CD4-positive, alpha-beta T cell treated with Interleukin-15 for 4 hours (primary cell): Measurements from ENCODE around the gene OR6C76.
"Not testable (repeated sequence)": the region's sequence is repeated elsewhere in the genome, so short reads cannot be mapped to it uniquely, and the experiment has no call there.

Experiments
- DNase-seq: peaks from one replicate; pipeline ENCODE4 v3.0.0-alpha.2; 2020; ENCODE audit warnings: low spot score

The OR6C76 gene

GRCh38 chr12:55425954-55426353 lies at the start of gene OR6C76:
TSS of gene OR6C76 (plus strand) at chr12:55426254. CDS start at chr12:55426254, 0 bp downstream.
- no peak for DNase-seq

GRCh38 chr12:55385891-55386290 lies 40.2 kb upstream of the OR6C76 start:
- no peak for DNase-seq

- no peak for DNase-seq
Measured at GRCh38 chr12:55392032-55392795, 33.8 kb upstream of the OR6C76 start.

- no peak for DNase-seq
Measured at GRCh38 chr12:55396326-55396725, 29.7 kb upstream of the OR6C76 start.

GRCh38 chr12:55400229-55400628 lies 25.8 kb upstream of the OR6C76 start, which contains the start of gene OR6C65:
TSS of gene OR6C65 (plus strand) at chr12:55400529. CDS start at chr12:55400529, 0 bp downstream.
- no peak for DNase-seq

GRCh38 chr12:55407866-55408265 lies 18.2 kb upstream of the OR6C76 start:
- DNase-seq, result no peak

GRCh38 chr12:55409133-55409532 lies 16.9 kb upstream of the OR6C76 start:
- not testable (repeated sequence) for DNase-seq

GRCh38 chr12:55412138-55412537 lies 13.9 kb upstream of the OR6C76 start:
- not testable (repeated sequence) for DNase-seq

GRCh38 chr12:55413498-55414388 lies 12.3 kb upstream of the OR6C76 start:
- not testable (repeated sequence) for DNase-seq

GRCh38 chr12:55414396-55414823 lies 11.6 kb upstream of the OR6C76 start:
- not testable (repeated sequence) for DNase-seq

- DNase-seq, result not testable (repeated sequence)
Measured at GRCh38 chr12:55414889-55415288, 11.2 kb upstream of the OR6C76 start.

- no peak for DNase-seq
Measured at GRCh38 chr12:55416961-55417360, 9.1 kb upstream of the OR6C76 start.

- DNase-seq, result no peak
Measured at GRCh38 chr12:55420307-55420962, 5.6 kb upstream of the OR6C76 start.

GRCh38 chr12:55428331-55429243 lies 2.5 kb downstream of the OR6C76 start:
- no peak for DNase-seq

GRCh38 chr12:55441233-55441632 lies 15.2 kb downstream of the OR6C76 start:
- DNase-seq, result not testable (repeated sequence)

GRCh38 chr12:55443776-55444175 lies 17.7 kb downstream of the OR6C76 start, which contains the start of gene OR6C2:
TSS of gene OR6C2 (plus strand) at chr12:55444076. CDS start at chr12:55452214, 8,138 bp downstream.
- DNase-seq, result no peak

GRCh38 chr12:55445357-55445756 lies 19.3 kb downstream of the OR6C76 start:
- no peak for DNase-seq

GRCh38 chr12:55446326-55446725 lies 20.3 kb downstream of the OR6C76 start:
- DNase-seq, result no peak

GRCh38 chr12:55448825-55449224 lies 22.8 kb downstream of the OR6C76 start:
- no peak for DNase-seq

GRCh38 chr12:55464926-55465325 lies 38.9 kb downstream of the OR6C76 start:
- not testable (repeated sequence) for DNase-seq

GRCh38 chr12:55467836-55468235 lies 41.8 kb downstream of the OR6C76 start:
- no peak for DNase-seq
